PC-9 (cell line): ENCODE data around the gene ERP27.

ENCODE experiments used
- CTCF ChIP-seq: fragments of 200-600 bp; sonication (generic); conservative IDR thresholded peaks from 2 replicates; pipeline ENCODE4 v1.6.1; 2017; ENCODE audit warnings: mixed run types, antibody characterized with exemption, mild to moderate bottlenecking, moderate library complexity
- EZH2 ChIP-seq: fragments of 200-600 bp; sonication (generic); IDR thresholded peaks from 2 replicates; pipeline ENCODE4 v1.8.0; 2017; ENCODE audit warnings: antibody characterized with exemption, low read depth

- no peak for TF ChIP-seq CTCF
- no peak for TF ChIP-seq EZH2
Measured at GRCh38 chr12:14975457-14975856, 37.1 kb upstream of the ERP27 start.
